ENCODE data around the gene YBEY. TPM values are rescaled to one million over a fixed set of nuclear protein-coding genes. Genes with fewer than 3 reads are reported as not detected.

Gene YBEY
- total and polyA plus RNA-seq, 2 donors: 17.2 to 27.8 TPM

DNA sequence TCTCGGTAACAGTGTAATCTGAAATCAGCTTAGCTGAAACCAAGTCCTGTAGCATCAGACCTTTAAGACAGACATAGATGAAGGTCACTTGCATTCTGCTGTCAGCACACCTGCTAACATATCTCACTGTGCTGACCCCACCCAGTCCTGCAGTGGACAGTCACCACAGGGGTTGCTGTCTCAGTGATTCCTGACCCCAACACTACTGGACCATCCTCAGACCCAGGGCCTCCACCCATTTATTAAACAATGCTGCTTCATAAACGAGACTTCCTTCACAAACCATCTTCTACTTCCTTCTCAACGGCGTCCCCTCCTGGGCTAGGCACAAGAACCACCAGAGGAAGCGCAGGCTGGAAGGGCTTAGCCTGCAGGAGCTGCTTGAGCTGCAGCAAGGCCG, 39.8 kb upstream of the YBEY start:
- Histone ChIP-seq H3K27ac (ENCODE audit: low read depth in 1 of 2, low read length in 1 of 2) (no peak overlapping the region), H3K36me3 (ENCODE audit: control insufficient read depth in 2 of 2, insufficient read depth in 2 of 2, low read length in 1 of 2) (peaks cover 68 to 88% of the 10 kb centered on the region in 2 donors), H3K4me3 (ENCODE audit: low read length in 2 of 2) (no peak overlapping the region), H3K4me1 (ENCODE audit: control insufficient read depth in 2 of 2, insufficient read depth in 2 of 2, low read length in 2 of 2) (no peaks in the 10 kb centered on the region), H3K27me3 (ENCODE audit: control insufficient read depth in 2 of 2, insufficient read depth in 1 of 2, low read length in 1 of 2) (no peaks in the 10 kb centered on the region), H3K9me3 (ENCODE audit: control insufficient read depth in 2 of 2, insufficient read depth in 1 of 2, low read length in 1 of 2) (no peaks in the 10 kb centered on the region)
- DNase-seq (ENCODE audit: low read depth in 6 of 9, low spot score in 9 of 9): no peak
- 96% methylated on average over 6 of the region's 6 CpGs for WGBS

DNA sequence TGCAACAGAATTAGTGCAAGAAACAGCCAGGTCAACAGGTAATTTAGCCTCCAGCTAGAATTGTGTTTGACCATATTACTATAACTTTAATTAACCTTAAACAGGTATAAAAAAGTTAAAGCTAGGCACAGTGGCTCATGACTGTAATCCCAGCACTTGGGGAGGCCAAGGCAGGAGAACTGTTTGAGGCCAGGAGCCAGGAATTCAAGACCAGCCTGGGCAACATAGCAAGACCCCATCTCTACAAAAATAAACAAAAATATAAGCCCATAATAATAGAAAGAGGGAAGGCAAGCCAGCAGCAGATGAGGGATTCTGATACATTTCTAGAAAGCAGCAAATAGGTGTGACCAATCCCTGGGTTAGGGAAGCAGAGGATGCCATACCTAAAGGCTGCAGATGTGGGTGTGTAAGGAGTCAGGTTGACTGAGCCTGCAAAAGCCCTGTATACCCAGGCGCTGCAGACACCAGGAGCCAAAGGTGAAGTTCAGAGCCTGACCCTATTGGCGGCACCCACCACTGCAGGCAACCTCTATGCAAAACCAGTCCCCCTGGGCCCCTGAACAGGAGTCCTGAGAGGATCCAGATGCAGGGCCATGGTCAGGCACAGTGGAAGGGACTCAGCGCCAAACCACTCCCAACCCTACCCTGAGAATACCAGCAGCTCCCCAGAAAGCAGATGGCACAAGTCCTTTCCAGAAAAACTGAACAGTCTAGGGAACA, 38.3 kb upstream of the YBEY start:
- over 99% methylated on average over 3 of the region's 3 CpGs for WGBS
- H3K4me1 ChIP-seq (ENCODE audit: control insufficient read depth in 2 of 2, insufficient read depth in 2 of 2, low read length in 2 of 2): no peaks in the 10 kb centered on the region
- H3K4me3 ChIP-seq (ENCODE audit: low read length in 2 of 2): no peak overlapping the region
- DNase-seq (ENCODE audit: low read depth in 6 of 9, low spot score in 9 of 9): no peak
- H3K27ac ChIP-seq (ENCODE audit: low read depth in 1 of 2, low read length in 1 of 2): no peak overlapping the region
- H3K36me3 ChIP-seq (ENCODE audit: control insufficient read depth in 2 of 2, insufficient read depth in 2 of 2, low read length in 1 of 2): peaks cover 67 to 86% of the 10 kb centered on the region in 2 donors
- no peaks in the 10 kb centered on the region for H3K27me3 ChIP-seq (ENCODE audit: control insufficient read depth in 2 of 2, insufficient read depth in 1 of 2, low read length in 1 of 2)
- H3K9me3 ChIP-seq (ENCODE audit: control insufficient read depth in 2 of 2, insufficient read depth in 1 of 2, low read length in 1 of 2): no peaks in the 10 kb centered on the region

DNA sequence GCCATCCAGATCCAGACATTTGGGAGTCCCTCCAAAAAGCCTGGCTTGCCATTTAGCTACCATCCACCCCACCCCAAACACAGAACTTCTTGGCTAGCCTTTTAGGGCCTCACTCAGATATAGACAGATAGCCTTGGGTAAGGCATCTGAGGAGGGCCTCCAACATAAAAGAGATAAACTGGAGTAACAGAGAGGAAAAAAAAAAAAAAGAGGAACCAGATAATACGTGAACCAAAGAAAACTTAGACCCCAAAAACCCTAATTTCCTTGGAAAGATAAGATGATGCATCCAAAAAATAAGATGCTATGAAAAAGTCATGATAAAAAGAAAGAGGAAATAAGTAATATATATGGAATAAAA, 37.7 kb upstream of the YBEY start:
- Histone ChIP-seq H3K4me1 (ENCODE audit: control insufficient read depth in 2 of 2, insufficient read depth in 2 of 2, low read length in 2 of 2) (no peaks in the 10 kb centered on the region), H3K4me3 (ENCODE audit: low read length in 2 of 2) (no peak overlapping the region), H3K27ac (ENCODE audit: low read depth in 1 of 2, low read length in 1 of 2) (no peak overlapping the region), H3K36me3 (ENCODE audit: control insufficient read depth in 2 of 2, insufficient read depth in 2 of 2, low read length in 1 of 2) (peaks cover 63 to 86% of the 10 kb centered on the region in 2 donors), H3K9me3 (ENCODE audit: control insufficient read depth in 2 of 2, insufficient read depth in 1 of 2, low read length in 1 of 2) (no peaks in the 10 kb centered on the region), H3K27me3 (ENCODE audit: control insufficient read depth in 2 of 2, insufficient read depth in 1 of 2, low read length in 1 of 2) (no peaks in the 10 kb centered on the region)
- no peak for DNase-seq (ENCODE audit: low read depth in 6 of 9, low spot score in 9 of 9)
- WGBS: 96% methylated on average over 1 of the region's 1 CpG

GRCh38 chr21:46248827-46249226, 37.3 kb upstream of the YBEY start:
- 98% methylated on average over 2 of the region's 2 CpGs for WGBS
- Histone ChIP-seq H3K4me1 (ENCODE audit: control insufficient read depth in 2 of 2, insufficient read depth in 2 of 2, low read length in 2 of 2) (no peaks in the 10 kb centered on the region), H3K4me3 (ENCODE audit: low read length in 2 of 2) (no peak overlapping the region), H3K27me3 (ENCODE audit: control insufficient read depth in 2 of 2, insufficient read depth in 1 of 2, low read length in 1 of 2) (no peaks in the 10 kb centered on the region), H3K36me3 (ENCODE audit: control insufficient read depth in 2 of 2, insufficient read depth in 2 of 2, low read length in 1 of 2) (peaks cover 63 to 86% of the 10 kb centered on the region in 2 donors), H3K27ac (ENCODE audit: low read depth in 1 of 2, low read length in 1 of 2) (no peak overlapping the region), H3K9me3 (ENCODE audit: control insufficient read depth in 2 of 2, insufficient read depth in 1 of 2, low read length in 1 of 2) (no peaks in the 10 kb centered on the region)
- no peak for DNase-seq (ENCODE audit: low read depth in 6 of 9, low spot score in 9 of 9)

DNA sequence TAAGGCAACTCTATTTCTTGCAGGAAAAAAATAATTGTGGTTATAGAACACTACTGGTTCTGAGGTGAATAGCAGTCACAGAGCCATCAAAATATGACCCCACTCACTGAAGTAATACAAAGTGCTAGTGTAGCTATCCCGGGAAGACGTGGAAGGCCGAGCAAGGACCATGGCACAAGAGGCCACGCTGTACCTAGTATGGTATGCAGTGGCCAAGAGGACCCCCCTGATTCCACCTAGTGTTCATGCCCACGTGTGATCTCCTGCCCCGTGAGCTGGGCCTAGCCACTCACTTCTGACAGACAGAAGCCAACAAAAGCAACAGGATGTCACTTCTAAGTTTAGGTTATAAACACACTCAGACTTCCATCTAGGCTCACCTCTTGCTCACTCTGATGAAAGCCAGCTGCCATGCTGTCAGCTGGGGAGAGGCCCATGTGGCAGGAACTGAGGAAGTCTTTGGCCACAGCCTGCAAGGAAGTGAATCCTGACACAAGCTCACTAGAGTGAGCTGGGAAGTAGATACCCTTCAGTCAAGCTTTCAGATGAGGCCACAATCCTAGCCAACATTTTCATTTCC, 35.9 kb upstream of the YBEY start:
- H3K36me3 ChIP-seq (ENCODE audit: control insufficient read depth in 2 of 2, insufficient read depth in 2 of 2, low read length in 1 of 2): peaks cover 62 to 86% of the 10 kb centered on the region in 2 donors
- no peak overlapping the region for H3K27ac ChIP-seq (ENCODE audit: low read depth in 1 of 2, low read length in 1 of 2)
- DNase-seq (ENCODE audit: low read depth in 6 of 9, low spot score in 9 of 9): no peak
- 96% methylated on average over 6 of the region's 6 CpGs for WGBS
- no peak overlapping the region for H3K4me3 ChIP-seq (ENCODE audit: low read length in 2 of 2)
- no peaks in the 10 kb centered on the region for H3K4me1 ChIP-seq (ENCODE audit: control insufficient read depth in 2 of 2, insufficient read depth in 2 of 2, low read length in 2 of 2)
- no peaks in the 10 kb centered on the region for H3K27me3 ChIP-seq (ENCODE audit: control insufficient read depth in 2 of 2, insufficient read depth in 1 of 2, low read length in 1 of 2)
- H3K9me3 ChIP-seq (ENCODE audit: control insufficient read depth in 2 of 2, insufficient read depth in 1 of 2, low read length in 1 of 2): no peaks in the 10 kb centered on the region

- 94% methylated on average over 4 of the region's 4 CpGs for WGBS
- DNase-seq (ENCODE audit: low read depth in 6 of 9, low spot score in 9 of 9): no peak
- no peaks in the 10 kb centered on the region for H3K4me1 ChIP-seq (ENCODE audit: control insufficient read depth in 2 of 2, insufficient read depth in 2 of 2, low read length in 2 of 2)
- no peak overlapping the region for H3K4me3 ChIP-seq (ENCODE audit: low read length in 2 of 2)
- no peaks in the 10 kb centered on the region for H3K9me3 ChIP-seq (ENCODE audit: control insufficient read depth in 2 of 2, insufficient read depth in 1 of 2, low read length in 1 of 2)
- peaks cover 63 to 86% of the 10 kb centered on the region in 2 donors for H3K36me3 ChIP-seq (ENCODE audit: control insufficient read depth in 2 of 2, insufficient read depth in 2 of 2, low read length in 1 of 2)
- no peaks in the 10 kb centered on the region for H3K27me3 ChIP-seq (ENCODE audit: control insufficient read depth in 2 of 2, insufficient read depth in 1 of 2, low read length in 1 of 2)
- no peak overlapping the region for H3K27ac ChIP-seq (ENCODE audit: low read depth in 1 of 2, low read length in 1 of 2)
These were observed 33.3 kb upstream of the YBEY start for GRCh38 chr21:46252840-46253239.

DNA sequence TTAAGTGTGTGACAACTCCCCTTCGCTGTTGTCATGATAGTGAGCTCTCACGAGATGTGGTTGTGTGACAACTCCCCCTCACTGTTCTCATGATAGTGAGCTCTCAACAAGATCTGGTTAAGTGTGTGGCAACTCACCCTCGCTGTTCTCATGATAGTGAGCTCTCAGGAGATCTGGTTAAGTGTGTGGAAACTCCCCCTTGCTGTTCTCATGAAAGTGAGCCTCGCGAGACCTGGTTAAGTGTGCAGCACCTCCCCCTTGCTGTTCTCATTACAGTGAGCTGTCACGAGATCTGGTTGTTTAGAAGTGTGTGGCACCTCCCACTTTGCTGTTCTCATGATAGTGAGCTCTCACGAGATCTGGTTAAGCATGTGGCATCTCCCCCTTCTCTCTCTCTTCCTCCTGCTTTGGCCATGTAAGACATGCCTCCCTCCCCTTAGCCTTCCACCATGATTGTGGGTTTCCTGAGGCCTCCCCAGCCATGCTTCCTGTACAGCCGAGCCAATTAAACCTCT, 32.5 kb upstream of the YBEY start:
- WGBS: 58% methylated on average over 8 of the region's 8 CpGs

GRCh38 chr21:46254208-46254975, 31.8 kb upstream of the YBEY start:
- H3K36me3 ChIP-seq (ENCODE audit: control insufficient read depth in 2 of 2, insufficient read depth in 2 of 2, low read length in 1 of 2): peaks cover 70 to 86% of the 10 kb centered on the region in 2 donors
- WGBS: 79% methylated on average over 12 of the region's 12 CpGs
- no peak for DNase-seq (ENCODE audit: low read depth in 6 of 9, low spot score in 9 of 9)
- H3K9me3 ChIP-seq (ENCODE audit: control insufficient read depth in 2 of 2, insufficient read depth in 1 of 2, low read length in 1 of 2): no peaks in the 10 kb centered on the region
- no peaks in the 10 kb centered on the region for H3K4me1 ChIP-seq (ENCODE audit: control insufficient read depth in 2 of 2, insufficient read depth in 2 of 2, low read length in 2 of 2)
- H3K27me3 ChIP-seq (ENCODE audit: control insufficient read depth in 2 of 2, insufficient read depth in 1 of 2, low read length in 1 of 2): no peaks in the 10 kb centered on the region
- H3K4me3 ChIP-seq (ENCODE audit: low read length in 2 of 2): no peak overlapping the region
- no peak overlapping the region for H3K27ac ChIP-seq (ENCODE audit: low read depth in 1 of 2, low read length in 1 of 2)

More for the DNA sequence above, 32.5 kb upstream of the YBEY start:
- no peak overlapping the region for H3K4me3 ChIP-seq (ENCODE audit: low read length in 2 of 2)
- peaks cover 66 to 90% of the 10 kb centered on the region in 2 donors for H3K36me3 ChIP-seq (ENCODE audit: control insufficient read depth in 2 of 2, insufficient read depth in 2 of 2, low read length in 1 of 2)
- H3K9me3 ChIP-seq (ENCODE audit: control insufficient read depth in 2 of 2, insufficient read depth in 1 of 2, low read length in 1 of 2): no peaks in the 10 kb centered on the region
- H3K27ac ChIP-seq (ENCODE audit: low read depth in 1 of 2, low read length in 1 of 2): no peak overlapping the region
- DNase-seq (ENCODE audit: low read depth in 6 of 9, low spot score in 9 of 9): peak in 1 of 9 donors; percentile 40
- no peaks in the 10 kb centered on the region for H3K27me3 ChIP-seq (ENCODE audit: control insufficient read depth in 2 of 2, insufficient read depth in 1 of 2, low read length in 1 of 2)
- no peaks in the 10 kb centered on the region for H3K4me1 ChIP-seq (ENCODE audit: control insufficient read depth in 2 of 2, insufficient read depth in 2 of 2, low read length in 2 of 2)

- DNase-seq (ENCODE audit: low read depth in 6 of 9, low spot score in 9 of 9): no peak
- Histone ChIP-seq H3K4me3 (ENCODE audit: low read length in 2 of 2) (no peak overlapping the region), H3K27me3 (ENCODE audit: control insufficient read depth in 2 of 2, insufficient read depth in 1 of 2, low read length in 1 of 2) (no peaks in the 10 kb centered on the region), H3K4me1 (ENCODE audit: control insufficient read depth in 2 of 2, insufficient read depth in 2 of 2, low read length in 2 of 2) (no peaks in the 10 kb centered on the region), H3K36me3 (ENCODE audit: control insufficient read depth in 2 of 2, insufficient read depth in 2 of 2, low read length in 1 of 2) (peaks cover 68 to 84% of the 10 kb centered on the region in 2 donors), H3K9me3 (ENCODE audit: control insufficient read depth in 2 of 2, insufficient read depth in 1 of 2, low read length in 1 of 2) (no peaks in the 10 kb centered on the region), H3K27ac (ENCODE audit: low read depth in 1 of 2, low read length in 1 of 2) (no peak overlapping the region)
- 91% methylated on average over 11 of the region's 11 CpGs for WGBS
These were observed 31.0 kb upstream of the YBEY start for GRCh38 chr21:46255166-46255565.
